Measurements from ENCODE around the gene BUD31. TPM values are rescaled to one million over a fixed set of nuclear protein-coding genes. Genes with fewer than 3 reads are reported as not detected.
A peak's percentile ranks its signal among the peaks of the same experiment; 100 is the strongest.

BUD31 gene
- total and polyA plus RNA-seq, 9 of the 15 experiments (the other 6 are each of a cell fraction or from before 2014, with no cell fraction given): 105 to 342 (median 247) TPM

GRCh38 chr7:99447943-99448342, 39.2 kb downstream of the BUD31 start:
- Histone ChIP-seq H3K9me1 (ENCODE audit: control insufficient read depth, insufficient read depth, low read length) (no peaks in the 10 kb centered on the region), H4K20me1 (replicated peaks; ENCODE audit: control insufficient read depth, insufficient read depth, low read length) (peaks cover 1% of the 10 kb centered on the region; the same call in 1 of the 2 replicates), H3K4me2 (ENCODE audit: insufficient read depth, low read length) (no peak overlapping the region), H3K9ac (ENCODE audit: insufficient read depth in 1 of 2, low read depth in 2 of 2, low read length in 2 of 2) (0 out of 4 replicates have a peak overlapping the region, but pooled peaks of 1 of the 2 experiments have one; percentile 40), H2AFZ (ENCODE audit: low read depth, low read length) (no peak overlapping the region), H3K36me3 (ENCODE audit: control insufficient read depth, insufficient read depth, low read length) (peaks cover 94% of the 10 kb centered on the region), H3K4me1 (replicated peaks in 1 of 2; ENCODE audit: control insufficient read depth in 2 of 2, insufficient read depth in 2 of 2, low read length in 2 of 2) (peaks cover 2 to 8% of the 10 kb centered on the region in 2 experiments; a peak in 3 of 5 replicates), H3K9me3 (replicated peaks; ENCODE audit: control insufficient read depth, insufficient read depth, low read depth, low read length) (0 out of 2 replicates have a peak, but pooled peaks cover 2% of the 10 kb centered on the region), H3K79me2 (ENCODE audit: control insufficient read depth, insufficient read depth, low read length) (peaks cover 11% of the 10 kb centered on the region; the same call in 1 of the 3 replicates), H3K4me3 (no peak overlapping the region), H3K27me3 (ENCODE audit: control insufficient read depth in 2 of 2, insufficient read depth in 2 of 2, low read length in 2 of 2) (no peaks in the 10 kb centered on the region), H3K27ac (ENCODE audit: extremely low read depth, low read depth, low read length) (no peak overlapping the region)
- WGBS (ENCODE audit: insufficient coverage, low coverage, missing lambda C conversion rate): 82% methylated on average over 10 of the region's 10 CpGs
- DNase-seq (ENCODE audit: extremely low read depth in 1 of 4, low spot score in 3 of 4) (peak in 2 of 4 experiments; percentile 42 to 51), FAIRE-seq (peak; percentile 44), ATAC-seq (peak; percentile 81)
- ChIA-PET POLR2A (interaction anchor here (0.8 kb wide), 1 partner anchor 8 kb away, joined by 4 read pairs; no protein-coding TSS in a partner anchor), CTCF (ENCODE audit: low intra/inter-chr PET ratio) (no interaction called here)
- in situ Hi-C loops (cut with MboI) (no loop called here), intact Hi-C loops (cut with micrococcal nuclease) (no loop called here)
- no TSS peak for BruUV-seq (replicated peaks)
- TF ChIP-seq CBX5 (IDR thresholded peaks at IDR 0.05; ENCODE audit: borderline replicate concordance, low read depth) (no peak), FOS (IDR thresholded peaks at IDR 0.05; ENCODE audit: extremely low read depth, insufficient read length) (no peak), STAT5A (IDR thresholded peaks at IDR 0.05; ENCODE audit: borderline replicate concordance, low read length) (no peak), ZNF583 (CRISPR knock-in tag; IDR thresholded peaks at IDR 0.05) (no peak), CHCHD3 (CRISPR knock-in tag; IDR thresholded peaks at IDR 0.05) (no peak), ZNF695 (CRISPR knock-in tag; IDR thresholded peaks at IDR 0.05) (no peak)
- TF ChIP-seq, protein P1, sequence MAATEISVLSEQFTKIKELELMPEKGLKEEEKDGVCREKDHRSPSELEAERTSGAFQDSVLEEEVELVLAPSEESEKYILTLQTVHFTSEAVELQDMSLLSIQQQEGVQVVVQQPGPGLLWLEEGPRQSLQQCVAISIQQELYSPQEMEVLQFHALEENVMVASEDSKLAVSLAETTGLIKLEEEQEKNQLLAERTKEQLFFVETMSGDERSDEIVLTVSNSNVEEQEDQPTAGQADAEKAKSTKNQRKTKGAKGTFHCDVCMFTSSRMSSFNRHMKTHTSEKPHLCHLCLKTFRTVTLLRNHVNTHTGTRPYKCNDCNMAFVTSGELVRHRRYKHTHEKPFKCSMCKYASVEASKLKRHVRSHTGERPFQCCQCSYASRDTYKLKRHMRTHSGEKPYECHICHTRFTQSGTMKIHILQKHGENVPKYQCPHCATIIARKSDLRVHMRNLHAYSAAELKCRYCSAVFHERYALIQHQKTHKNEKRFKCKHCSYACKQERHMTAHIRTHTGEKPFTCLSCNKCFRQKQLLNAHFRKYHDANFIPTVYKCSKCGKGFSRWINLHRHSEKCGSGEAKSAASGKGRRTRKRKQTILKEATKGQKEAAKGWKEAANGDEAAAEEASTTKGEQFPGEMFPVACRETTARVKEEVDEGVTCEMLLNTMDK (IDR thresholded peaks at IDR 0.05; ENCODE audit: borderline replicate concordance, insufficient read depth, low read depth, low read length, poor library complexity, severe bottlenecking): peak; percentile 38
- TF ChIP-seq, protein P2, sequence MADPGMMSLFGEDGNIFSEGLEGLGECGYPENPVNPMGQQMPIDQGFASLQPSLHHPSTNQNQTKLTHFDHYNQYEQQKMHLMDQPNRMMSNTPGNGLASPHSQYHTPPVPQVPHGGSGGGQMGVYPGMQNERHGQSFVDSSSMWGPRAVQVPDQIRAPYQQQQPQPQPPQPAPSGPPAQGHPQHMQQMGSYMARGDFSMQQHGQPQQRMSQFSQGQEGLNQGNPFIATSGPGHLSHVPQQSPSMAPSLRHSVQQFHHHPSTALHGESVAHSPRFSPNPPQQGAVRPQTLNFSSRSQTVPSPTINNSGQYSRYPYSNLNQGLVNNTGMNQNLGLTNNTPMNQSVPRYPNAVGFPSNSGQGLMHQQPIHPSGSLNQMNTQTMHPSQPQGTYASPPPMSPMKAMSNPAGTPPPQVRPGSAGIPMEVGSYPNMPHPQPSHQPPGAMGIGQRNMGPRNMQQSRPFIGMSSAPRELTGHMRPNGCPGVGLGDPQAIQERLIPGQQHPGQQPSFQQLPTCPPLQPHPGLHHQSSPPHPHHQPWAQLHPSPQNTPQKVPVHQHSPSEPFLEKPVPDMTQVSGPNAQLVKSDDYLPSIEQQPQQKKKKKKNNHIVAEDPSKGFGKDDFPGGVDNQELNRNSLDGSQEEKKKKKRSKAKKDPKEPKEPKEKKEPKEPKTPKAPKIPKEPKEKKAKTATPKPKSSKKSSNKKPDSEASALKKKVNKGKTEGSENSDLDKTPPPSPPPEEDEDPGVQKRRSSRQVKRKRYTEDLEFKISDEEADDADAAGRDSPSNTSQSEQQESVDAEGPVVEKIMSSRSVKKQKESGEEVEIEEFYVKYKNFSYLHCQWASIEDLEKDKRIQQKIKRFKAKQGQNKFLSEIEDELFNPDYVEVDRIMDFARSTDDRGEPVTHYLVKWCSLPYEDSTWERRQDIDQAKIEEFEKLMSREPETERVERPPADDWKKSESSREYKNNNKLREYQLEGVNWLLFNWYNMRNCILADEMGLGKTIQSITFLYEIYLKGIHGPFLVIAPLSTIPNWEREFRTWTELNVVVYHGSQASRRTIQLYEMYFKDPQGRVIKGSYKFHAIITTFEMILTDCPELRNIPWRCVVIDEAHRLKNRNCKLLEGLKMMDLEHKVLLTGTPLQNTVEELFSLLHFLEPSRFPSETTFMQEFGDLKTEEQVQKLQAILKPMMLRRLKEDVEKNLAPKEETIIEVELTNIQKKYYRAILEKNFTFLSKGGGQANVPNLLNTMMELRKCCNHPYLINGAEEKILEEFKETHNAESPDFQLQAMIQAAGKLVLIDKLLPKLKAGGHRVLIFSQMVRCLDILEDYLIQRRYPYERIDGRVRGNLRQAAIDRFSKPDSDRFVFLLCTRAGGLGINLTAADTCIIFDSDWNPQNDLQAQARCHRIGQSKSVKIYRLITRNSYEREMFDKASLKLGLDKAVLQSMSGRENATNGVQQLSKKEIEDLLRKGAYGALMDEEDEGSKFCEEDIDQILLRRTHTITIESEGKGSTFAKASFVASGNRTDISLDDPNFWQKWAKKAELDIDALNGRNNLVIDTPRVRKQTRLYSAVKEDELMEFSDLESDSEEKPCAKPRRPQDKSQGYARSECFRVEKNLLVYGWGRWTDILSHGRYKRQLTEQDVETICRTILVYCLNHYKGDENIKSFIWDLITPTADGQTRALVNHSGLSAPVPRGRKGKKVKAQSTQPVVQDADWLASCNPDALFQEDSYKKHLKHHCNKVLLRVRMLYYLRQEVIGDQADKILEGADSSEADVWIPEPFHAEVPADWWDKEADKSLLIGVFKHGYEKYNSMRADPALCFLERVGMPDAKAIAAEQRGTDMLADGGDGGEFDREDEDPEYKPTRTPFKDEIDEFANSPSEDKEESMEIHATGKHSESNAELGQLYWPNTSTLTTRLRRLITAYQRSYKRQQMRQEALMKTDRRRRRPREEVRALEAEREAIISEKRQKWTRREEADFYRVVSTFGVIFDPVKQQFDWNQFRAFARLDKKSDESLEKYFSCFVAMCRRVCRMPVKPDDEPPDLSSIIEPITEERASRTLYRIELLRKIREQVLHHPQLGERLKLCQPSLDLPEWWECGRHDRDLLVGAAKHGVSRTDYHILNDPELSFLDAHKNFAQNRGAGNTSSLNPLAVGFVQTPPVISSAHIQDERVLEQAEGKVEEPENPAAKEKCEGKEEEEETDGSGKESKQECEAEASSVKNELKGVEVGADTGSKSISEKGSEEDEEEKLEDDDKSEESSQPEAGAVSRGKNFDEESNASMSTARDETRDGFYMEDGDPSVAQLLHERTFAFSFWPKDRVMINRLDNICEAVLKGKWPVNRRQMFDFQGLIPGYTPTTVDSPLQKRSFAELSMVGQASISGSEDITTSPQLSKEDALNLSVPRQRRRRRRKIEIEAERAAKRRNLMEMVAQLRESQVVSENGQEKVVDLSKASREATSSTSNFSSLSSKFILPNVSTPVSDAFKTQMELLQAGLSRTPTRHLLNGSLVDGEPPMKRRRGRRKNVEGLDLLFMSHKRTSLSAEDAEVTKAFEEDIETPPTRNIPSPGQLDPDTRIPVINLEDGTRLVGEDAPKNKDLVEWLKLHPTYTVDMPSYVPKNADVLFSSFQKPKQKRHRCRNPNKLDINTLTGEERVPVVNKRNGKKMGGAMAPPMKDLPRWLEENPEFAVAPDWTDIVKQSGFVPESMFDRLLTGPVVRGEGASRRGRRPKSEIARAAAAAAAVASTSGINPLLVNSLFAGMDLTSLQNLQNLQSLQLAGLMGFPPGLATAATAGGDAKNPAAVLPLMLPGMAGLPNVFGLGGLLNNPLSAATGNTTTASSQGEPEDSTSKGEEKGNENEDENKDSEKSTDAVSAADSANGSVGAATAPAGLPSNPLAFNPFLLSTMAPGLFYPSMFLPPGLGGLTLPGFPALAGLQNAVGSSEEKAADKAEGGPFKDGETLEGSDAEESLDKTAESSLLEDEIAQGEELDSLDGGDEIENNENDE (IDR thresholded peaks at IDR 0.05; ENCODE audit: low read depth, low read length): no peak
